T-helper 2 cell treated with Interferon-gamma antibody and Interleukin-4, amounts not matched to agents 100 ng/mL and 5 ng/mL, for 36 hours (primary cell): ENCODE measurements around the gene DIPK2A. TPM values are rescaled to one million over a fixed set of nuclear protein-coding genes. Genes with fewer than 3 reads are reported as not detected.

Experiments used
- total RNA-seq: library from RNA; stranded (reverse); gene quantifications from 2 replicates; pipeline ENCODE4 v1.2.3, GENCODE V29; 2022

DIPK2A gene
- total RNA-seq, 1 donor from 2014 or later, result 19.9 TPM

Other genes with a start within 250 kb of the DIPK2A start
- gene SLC9A9, start 123.4 kb upstream of the DIPK2A start, total RNA-seq, result 13.4 and 15.8 TPM in 2 replicates